Cardiac fibroblast (primary cell): ENCODE results near the gene BICD1.

Experiments used
- DNase-seq, 2 donors: peaks; one replicate each; pipeline versions ENCODE4 v3.0.0 to v3.0.0-alpha.2; 2010; ENCODE audit warnings: low read depth in 2 of 2
- H3K4me3 ChIP-seq, 2 donors: replicated peaks in 1 of 2; 1 replicate in 1 of 2; 2 replicates in 1 of 2; pipeline ENCODE4 v1.5.1; 2011; ENCODE audit warnings: low read depth in 2 of 2, low read length in 2 of 2, mild to moderate bottlenecking in 2 of 2, moderate library complexity in 1 of 2
- TF ChIP-seq, protein P1 (sequence below): IDR thresholded peaks from one replicate; pipeline ENCODE4 v1.5.1; 2011; ENCODE audit warnings: low read depth, mild to moderate bottlenecking, low read length, inconsistent platforms

Gene BICD1

GRCh38 chr12:32334371-32334777 is 227.7 kb downstream of the BICD1 start:
- H3K4me3 ChIP-seq: no peak overlapping the region
- TF ChIP-seq, protein P1, sequence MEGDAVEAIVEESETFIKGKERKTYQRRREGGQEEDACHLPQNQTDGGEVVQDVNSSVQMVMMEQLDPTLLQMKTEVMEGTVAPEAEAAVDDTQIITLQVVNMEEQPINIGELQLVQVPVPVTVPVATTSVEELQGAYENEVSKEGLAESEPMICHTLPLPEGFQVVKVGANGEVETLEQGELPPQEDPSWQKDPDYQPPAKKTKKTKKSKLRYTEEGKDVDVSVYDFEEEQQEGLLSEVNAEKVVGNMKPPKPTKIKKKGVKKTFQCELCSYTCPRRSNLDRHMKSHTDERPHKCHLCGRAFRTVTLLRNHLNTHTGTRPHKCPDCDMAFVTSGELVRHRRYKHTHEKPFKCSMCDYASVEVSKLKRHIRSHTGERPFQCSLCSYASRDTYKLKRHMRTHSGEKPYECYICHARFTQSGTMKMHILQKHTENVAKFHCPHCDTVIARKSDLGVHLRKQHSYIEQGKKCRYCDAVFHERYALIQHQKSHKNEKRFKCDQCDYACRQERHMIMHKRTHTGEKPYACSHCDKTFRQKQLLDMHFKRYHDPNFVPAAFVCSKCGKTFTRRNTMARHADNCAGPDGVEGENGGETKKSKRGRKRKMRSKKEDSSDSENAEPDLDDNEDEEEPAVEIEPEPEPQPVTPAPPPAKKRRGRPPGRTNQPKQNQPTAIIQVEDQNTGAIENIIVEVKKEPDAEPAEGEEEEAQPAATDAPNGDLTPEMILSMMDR: no peak
- no peak for DNase-seq

DNA sequence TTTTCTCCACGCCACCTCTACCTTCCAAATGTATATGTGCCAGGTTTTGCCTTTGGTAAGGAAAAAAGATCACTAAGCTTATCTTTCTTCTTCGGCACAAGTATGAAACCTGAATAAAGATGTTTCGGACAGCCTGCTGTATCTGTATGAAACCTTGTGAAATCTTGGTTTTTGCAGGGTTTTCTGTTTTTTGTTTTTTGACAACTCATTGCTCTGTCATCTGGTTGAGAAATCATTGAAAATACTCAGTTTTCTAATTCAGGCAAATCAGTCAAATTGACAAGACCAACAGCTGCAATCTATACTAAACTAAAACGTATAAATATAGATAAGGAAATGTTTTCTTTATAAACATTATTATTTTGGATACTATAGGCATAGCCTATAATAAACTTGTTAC is 229.6 kb downstream of the BICD1 start:
- H3K4me3 ChIP-seq: no peak overlapping the region
- TF ChIP-seq, protein P1: no peak
- DNase-seq: peak in 1 of 2 donors; percentile 55

GRCh38 chr12:32343496-32343895 is 236.8 kb downstream of the BICD1 start:
- TF ChIP-seq, protein P1: no peak
- no peak for DNase-seq
- H3K4me3 ChIP-seq: no peak overlapping the region

DNA sequence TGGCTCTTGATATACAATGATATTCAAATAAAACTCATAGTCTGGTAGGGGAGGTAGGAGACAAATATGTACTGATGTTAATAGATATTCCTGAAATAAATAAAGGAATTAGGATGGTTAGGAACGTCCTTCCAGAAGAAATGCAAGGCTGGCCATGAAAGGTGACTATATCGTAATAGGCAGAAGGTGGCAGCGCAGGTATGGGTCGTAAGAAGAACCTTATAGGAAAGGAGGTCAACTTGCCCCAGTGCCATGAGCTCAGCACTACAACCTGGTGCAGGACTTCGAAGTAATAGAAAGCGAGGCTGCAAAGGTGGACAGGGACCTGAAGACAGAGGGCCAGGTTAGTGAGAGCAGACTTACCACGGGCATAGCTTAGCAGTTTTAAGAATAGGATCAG is 237.4 kb downstream of the BICD1 start:
- H3K4me3 ChIP-seq: no peak overlapping the region
- TF ChIP-seq, protein P1: no peak
- no peak for DNase-seq

- DNase-seq: no peak
- H3K4me3 ChIP-seq: no peak overlapping the region
- TF ChIP-seq, protein P1: no peak
Measured at GRCh38 chr12:32353540-32353939, 246.9 kb downstream of the BICD1 start.

DNA sequence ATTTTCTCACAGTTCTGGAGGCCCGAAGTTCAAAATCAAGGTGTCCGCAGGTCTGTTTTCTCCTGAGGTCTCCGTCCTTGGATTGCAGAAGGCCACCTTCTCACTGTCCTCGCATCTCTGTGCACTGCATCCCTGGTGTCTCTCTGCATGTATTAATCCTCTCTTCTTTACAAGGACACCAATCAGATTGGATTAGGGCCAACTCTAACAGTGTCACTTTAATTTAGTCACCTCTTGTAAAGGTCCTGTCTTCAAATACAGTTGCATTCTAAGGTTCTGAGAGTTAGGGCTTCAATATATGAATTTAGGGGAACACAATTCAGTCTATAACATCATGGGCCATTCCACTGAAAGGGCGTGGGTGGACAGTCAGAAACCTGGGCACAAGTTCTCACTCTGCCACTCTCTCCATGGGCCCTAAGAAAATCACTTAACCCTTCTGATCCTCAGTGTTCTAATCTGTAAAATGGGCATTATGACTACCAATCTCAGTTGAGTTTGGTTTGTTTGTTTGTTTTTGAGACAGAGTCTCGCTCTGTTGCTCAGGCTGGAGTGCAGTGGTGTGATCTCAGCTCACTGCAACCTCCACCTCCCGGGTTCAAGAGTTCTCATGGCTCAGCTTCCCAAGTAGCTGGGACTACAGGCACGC is 251.1 kb downstream of the BICD1 start:
- TF ChIP-seq, protein P1: no peak
- no peak for DNase-seq
- H3K4me3 ChIP-seq: no peak overlapping the region

GRCh38 chr12:32360956-32361355 is 254.3 kb downstream of the BICD1 start:
- TF ChIP-seq, protein P1: no peak
- H3K4me3 ChIP-seq: no peak overlapping the region
- no peak for DNase-seq
